ENCODE data around the gene PRELID3B. TPM values are rescaled to one million over a fixed set of nuclear protein-coding genes. Genes with fewer than 3 reads are reported as not detected.

The PRELID3B gene
- total RNA-seq, 1 experiment from 2014 or later = 127 TPM

DNA sequence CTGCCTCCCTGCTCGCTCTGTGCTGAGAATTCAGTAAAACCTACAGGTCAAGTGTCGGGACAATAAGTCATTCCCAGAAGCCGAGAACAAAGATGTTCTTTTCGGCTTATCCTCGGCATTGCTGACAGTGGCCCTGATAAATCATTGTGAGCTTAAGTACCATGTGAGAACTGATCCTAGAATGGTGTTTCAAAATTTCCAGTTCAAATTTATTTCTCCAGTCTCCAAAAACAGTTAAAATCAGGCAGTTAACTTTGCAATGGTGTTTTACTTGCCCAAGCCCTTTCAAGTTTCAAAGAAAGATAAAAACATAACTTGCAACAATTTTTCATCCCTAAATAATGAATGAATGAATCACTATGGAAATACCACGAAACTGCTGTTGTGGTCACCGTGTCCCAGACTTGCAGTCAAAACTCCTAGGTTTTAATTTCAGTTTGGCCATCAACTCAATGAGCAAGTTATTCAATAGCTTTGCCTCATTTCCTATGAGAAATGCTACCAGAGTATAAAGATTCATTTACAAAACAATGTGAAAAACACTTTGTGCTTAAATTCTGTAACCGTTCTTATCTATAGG, 14.8 kb downstream of the PRELID3B start:
- Histone ChIP-seq H3K27me3 (replicated peaks) (no peaks in the 10 kb centered on the region), H3K4me1 (replicated peaks) (peaks cover 38% of the 10 kb centered on the region), H3K27ac (no peak overlapping the region), H3K9me3 (replicated peaks) (no peaks in the 10 kb centered on the region), H3K4me3 (no peak overlapping the region), H3K36me3 (peaks cover 90% of the 10 kb centered on the region)
- DNase-seq (ENCODE audit: low read depth in 1 of 2, low spot score in 2 of 2) = no peak

DNA sequence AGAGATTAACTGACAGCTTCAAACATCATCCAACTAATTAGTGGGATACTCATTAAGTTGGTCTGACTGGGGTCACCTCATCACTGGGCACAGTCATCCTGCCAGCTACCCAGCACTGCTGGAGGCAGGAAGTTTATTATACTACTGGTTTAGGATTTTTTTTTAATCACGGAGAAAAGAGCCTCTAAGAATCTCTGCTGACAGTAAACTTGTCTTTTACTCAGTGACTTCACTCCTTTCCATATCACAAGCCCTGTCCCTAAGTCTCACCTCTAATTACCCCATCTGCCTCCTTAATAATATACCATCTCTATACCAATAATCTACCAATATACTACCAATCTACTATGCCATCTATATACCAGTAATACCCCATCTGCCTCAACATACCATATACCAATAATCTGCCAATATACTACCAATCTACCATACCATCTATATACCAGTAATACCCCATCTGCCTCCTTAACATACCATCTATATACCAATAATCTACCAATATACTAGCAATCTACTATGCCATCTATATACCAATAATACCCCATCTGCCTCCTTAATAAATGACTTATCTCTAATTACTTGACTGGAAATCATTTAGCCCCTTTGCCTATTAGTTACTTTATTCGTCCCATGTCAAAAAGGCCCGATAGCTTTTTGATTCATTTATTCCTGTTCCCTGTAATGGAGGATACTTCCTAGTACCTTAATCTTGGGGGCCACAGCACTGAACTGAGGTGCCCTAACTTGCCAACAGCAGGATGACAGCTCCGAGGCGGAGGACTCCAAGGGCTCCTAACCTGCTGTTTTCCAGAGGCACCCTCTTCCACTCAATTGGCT, 15.5 kb downstream of the PRELID3B start:
- no peak for DNase-seq (ENCODE audit: low read depth in 1 of 2, low spot score in 2 of 2)
- Histone ChIP-seq H3K36me3 (peaks cover 95% of the 10 kb centered on the region), H3K4me1 (replicated peaks) (peaks cover 34% of the 10 kb centered on the region), H3K27ac (no peak overlapping the region), H3K4me3 (no peak overlapping the region), H3K27me3 (replicated peaks) (no peaks in the 10 kb centered on the region), H3K9me3 (replicated peaks) (no peaks in the 10 kb centered on the region)

DNA sequence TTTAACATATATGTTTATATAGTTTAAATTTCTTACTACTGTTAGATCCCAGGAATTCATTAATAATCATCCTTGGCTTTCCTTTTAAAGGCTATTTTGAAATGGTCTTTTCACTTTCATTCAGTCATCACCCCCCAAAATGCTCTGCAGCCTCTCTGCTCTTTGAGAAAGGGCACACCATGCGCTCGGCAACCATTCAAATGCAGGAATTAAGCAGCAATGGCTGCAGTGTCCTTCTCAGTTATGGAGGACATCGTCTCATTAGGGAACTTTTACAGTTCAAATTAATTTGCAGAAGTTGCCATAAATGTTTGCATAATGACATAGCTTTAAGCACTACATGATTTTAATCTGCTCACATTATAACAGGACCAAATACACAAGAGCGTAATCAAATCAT, 17.1 kb downstream of the PRELID3B start:
- H3K36me3 ChIP-seq = peaks cover 86% of the 10 kb centered on the region
- no peak overlapping the region for H3K27ac ChIP-seq
- no peaks in the 10 kb centered on the region for H3K9me3 ChIP-seq (replicated peaks)
- DNase-seq (ENCODE audit: low read depth in 1 of 2, low spot score in 2 of 2) = no peak
- no peak overlapping the region for H3K4me3 ChIP-seq
- peaks cover 26% of the 10 kb centered on the region for H3K4me1 ChIP-seq (replicated peaks)
- H3K27me3 ChIP-seq (replicated peaks) = no peaks in the 10 kb centered on the region

DNA sequence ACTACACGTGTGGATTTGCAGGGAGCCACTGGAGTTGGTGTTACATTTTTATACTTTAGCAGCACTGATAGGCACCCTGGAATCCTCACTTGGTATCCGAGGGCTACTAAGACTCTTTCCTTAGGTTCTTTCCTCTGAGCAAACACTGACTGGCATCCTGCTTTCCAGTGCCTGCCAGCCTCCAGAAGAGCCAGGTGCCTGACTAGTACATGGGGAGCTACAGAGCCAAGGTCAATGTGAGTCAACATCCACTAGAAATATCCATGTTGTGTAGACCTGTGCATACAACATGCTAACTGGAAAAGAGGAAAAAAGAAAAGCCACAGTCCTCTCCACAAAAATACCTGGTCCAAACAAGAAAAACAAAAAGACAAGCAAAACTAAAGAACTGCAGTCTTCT, 17.5 kb downstream of the PRELID3B start:
- H3K4me1 ChIP-seq (replicated peaks) = peaks cover 23% of the 10 kb centered on the region
- H3K27ac ChIP-seq = no peak overlapping the region
- H3K4me3 ChIP-seq = no peak overlapping the region
- H3K36me3 ChIP-seq = peaks cover 81% of the 10 kb centered on the region
- no peaks in the 10 kb centered on the region for H3K27me3 ChIP-seq (replicated peaks)
- H3K9me3 ChIP-seq (replicated peaks) = no peaks in the 10 kb centered on the region
- no peak for DNase-seq (ENCODE audit: low read depth in 1 of 2, low spot score in 2 of 2)

DNA sequence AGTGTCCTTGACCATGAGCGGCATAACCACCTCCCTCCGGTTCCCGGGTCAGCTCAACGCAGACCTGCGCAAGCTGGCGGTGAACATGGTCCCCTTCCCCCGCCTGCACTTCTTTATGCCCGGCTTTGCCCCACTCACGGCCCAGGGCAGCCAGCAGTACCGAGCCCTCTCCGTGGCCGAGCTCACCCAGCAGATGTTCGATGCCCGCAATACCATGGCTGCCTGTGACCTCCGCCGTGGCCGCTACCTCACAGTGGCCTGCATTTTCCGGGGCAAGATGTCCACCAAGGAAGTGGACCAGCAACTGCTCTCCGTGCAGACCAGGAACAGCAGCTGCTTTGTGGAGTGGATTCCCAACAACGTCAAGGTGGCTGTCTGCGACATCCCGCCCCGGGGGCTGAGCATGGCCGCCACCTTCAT, 18.5 kb downstream of the PRELID3B start:
- H3K9me3 ChIP-seq (replicated peaks) = no peaks in the 10 kb centered on the region
- peaks cover 73% of the 10 kb centered on the region for H3K36me3 ChIP-seq
- peaks cover 15% of the 10 kb centered on the region for H3K4me1 ChIP-seq (replicated peaks)
- DNase-seq (ENCODE audit: low read depth in 1 of 2, low spot score in 2 of 2) = no peak
- H3K4me3 ChIP-seq = no peak overlapping the region
- no peak overlapping the region for H3K27ac ChIP-seq
- H3K27me3 ChIP-seq (replicated peaks) = no peaks in the 10 kb centered on the region

DNA sequence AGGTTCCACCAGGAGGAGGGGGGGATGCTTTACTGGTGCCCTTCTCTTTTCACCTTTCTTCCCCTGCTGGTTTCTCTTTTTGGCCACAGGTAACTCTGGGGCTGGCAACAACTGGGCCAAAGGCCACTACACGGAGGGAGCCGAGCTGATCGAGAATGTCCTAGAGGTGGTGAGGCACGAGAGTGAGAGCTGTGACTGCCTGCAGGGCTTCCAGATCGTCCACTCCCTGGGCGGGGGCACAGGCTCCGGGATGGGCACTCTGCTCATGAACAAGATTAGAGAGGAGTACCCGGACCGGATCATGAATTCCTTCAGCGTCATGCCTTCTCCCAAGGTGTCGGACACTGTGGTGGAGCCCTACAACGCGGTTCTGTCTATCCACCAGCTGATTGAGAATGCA, 19.0 kb downstream of the PRELID3B start:
- peaks cover 69% of the 10 kb centered on the region for H3K36me3 ChIP-seq
- no peak overlapping the region for H3K27ac ChIP-seq
- no peaks in the 10 kb centered on the region for H3K9me3 ChIP-seq (replicated peaks)

DNA sequence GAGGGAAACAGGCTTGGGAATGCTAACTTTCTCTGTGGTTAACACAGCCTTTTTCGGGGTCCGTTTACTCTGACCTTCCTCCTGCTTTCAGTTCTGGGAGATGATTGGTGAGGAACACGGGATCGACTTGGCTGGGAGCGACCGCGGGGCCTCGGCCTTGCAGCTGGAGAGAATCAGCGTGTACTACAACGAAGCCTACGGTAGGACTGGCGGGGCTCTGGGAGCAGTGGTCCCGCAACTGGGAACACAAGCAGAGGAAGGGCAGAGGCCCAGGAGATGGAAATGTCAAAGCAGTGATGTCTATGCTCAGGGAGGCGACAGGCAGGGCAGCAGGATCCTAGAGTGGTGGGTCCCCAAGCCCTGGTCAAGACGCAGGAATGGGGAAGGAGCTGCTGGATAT, 19.8 kb downstream of the PRELID3B start:
- H3K27ac ChIP-seq = no peak overlapping the region
- no peak for DNase-seq (ENCODE audit: low read depth in 1 of 2, low spot score in 2 of 2)
- H3K4me3 ChIP-seq = no peak overlapping the region
- H3K4me1 ChIP-seq (replicated peaks) = peaks cover 1% of the 10 kb centered on the region
- peaks cover 60% of the 10 kb centered on the region for H3K36me3 ChIP-seq
- H3K9me3 ChIP-seq (replicated peaks) = no peaks in the 10 kb centered on the region
- no peaks in the 10 kb centered on the region for H3K27me3 ChIP-seq (replicated peaks)

More for the DNA sequence above, 19.0 kb downstream of the PRELID3B start:
- Histone ChIP-seq H3K4me3 (no peak overlapping the region), H3K27me3 (replicated peaks) (no peaks in the 10 kb centered on the region), H3K4me1 (replicated peaks) (peaks cover 10% of the 10 kb centered on the region)
- no peak for DNase-seq (ENCODE audit: low read depth in 1 of 2, low spot score in 2 of 2)

DNA sequence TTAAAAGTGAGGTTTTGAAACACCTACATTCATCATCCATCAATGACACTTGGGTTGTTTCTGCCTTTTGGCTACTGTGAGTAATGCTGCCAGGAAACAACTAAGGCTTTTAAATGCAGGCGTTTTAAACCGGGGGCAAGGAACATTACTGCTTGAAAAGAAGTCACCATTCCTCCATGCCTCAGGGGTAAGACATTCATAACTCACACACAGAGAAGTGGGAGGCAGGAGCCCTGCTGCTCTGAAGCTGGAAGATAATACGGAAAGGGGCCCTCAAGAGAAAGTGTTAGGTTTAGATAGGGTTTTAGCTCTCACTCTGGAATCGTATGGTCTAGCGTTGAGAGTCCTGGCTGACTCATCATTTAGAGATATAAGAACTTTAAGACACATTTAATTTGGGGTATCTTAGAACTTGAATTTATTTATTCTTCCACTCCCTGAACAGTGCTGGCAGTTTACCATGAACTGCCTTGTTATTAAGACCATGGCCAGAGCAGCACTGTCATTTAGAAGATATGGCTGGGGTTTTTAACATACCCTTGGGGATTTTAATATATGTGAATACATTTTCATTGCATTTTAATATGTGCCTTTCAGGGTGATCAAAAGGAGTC, 21.5 kb downstream of the PRELID3B start:
- Histone ChIP-seq H3K9me3 (replicated peaks) (no peaks in the 10 kb centered on the region), H3K4me3 (no peak overlapping the region), H3K4me1 (replicated peaks) (peaks cover 13% of the 10 kb centered on the region), H3K27me3 (replicated peaks) (no peaks in the 10 kb centered on the region), H3K36me3 (peaks cover 43% of the 10 kb centered on the region), H3K27ac (no peak overlapping the region)
- no peak for DNase-seq (ENCODE audit: low read depth in 1 of 2, low spot score in 2 of 2)

DNA sequence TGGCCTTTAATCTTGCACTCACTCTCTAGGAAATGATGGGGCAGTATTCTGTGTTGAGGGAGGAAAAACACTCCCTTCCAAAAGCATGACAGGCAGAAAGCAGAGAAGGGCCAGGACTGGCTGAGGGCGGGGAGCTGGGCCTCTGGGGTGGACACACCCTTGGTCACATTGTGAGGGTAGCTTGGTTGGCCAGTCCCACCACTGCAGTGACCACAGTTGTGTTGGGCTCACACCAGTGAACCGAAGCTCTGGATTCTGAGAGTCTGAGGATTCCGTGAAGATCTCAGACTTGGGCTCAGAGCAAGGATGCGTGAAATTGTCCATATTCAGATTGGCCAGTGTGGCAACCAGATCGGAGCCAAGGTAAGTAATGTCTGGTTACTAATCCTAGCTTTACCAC, 23.4 kb downstream of the PRELID3B start, which contains the start of gene TUBB1:
TUBB1 (plus strand) TSS at position 213 of the 400 bp plus-strand sequence; CDS start at position 307, 94 bp downstream.
- DNase-seq (ENCODE audit: low read depth in 1 of 2, low spot score in 2 of 2) = no peak
- Histone ChIP-seq H3K4me3 (no peak within 1 kb of the TSS), H3K4me1 (replicated peaks) (peaks cover 22% of the 10 kb centered on the region), H3K27me3 (replicated peaks) (no peaks in the 10 kb centered on the region), H3K27ac (no peak within 1 kb of the TSS), H3K36me3 (peaks cover 25% of the 10 kb centered on the region), H3K9me3 (replicated peaks) (no peaks in the 10 kb centered on the region)

DNA sequence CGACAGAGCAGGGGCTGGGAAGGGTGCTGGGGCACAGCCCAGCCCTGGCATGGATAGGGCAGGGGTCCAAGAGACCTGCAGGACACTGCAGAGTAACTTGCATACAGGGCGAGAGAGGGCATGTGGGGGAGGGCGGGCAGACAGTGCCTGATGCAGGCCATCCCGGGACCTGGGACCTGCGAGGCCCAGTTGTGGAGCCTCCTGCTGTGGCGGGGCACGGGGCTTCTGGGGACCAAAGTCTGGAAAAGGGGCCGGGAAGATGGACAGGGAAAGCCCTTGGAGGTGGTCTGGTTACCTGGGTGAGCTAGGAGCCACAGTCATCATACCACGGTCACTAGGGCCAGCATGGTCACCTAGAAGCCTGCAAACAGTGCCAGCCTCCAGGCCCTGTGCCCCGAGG, 23.8 kb downstream of the PRELID3B start:
- Histone ChIP-seq H3K27ac (no peak overlapping the region), H3K27me3 (replicated peaks) (no peaks in the 10 kb centered on the region), H3K9me3 (replicated peaks) (no peaks in the 10 kb centered on the region), H3K4me3 (no peak overlapping the region), H3K36me3 (peaks cover 21% of the 10 kb centered on the region), H3K4me1 (replicated peaks) (peaks cover 26% of the 10 kb centered on the region)
- DNase-seq (ENCODE audit: low read depth in 1 of 2, low spot score in 2 of 2) = no peak

DNA sequence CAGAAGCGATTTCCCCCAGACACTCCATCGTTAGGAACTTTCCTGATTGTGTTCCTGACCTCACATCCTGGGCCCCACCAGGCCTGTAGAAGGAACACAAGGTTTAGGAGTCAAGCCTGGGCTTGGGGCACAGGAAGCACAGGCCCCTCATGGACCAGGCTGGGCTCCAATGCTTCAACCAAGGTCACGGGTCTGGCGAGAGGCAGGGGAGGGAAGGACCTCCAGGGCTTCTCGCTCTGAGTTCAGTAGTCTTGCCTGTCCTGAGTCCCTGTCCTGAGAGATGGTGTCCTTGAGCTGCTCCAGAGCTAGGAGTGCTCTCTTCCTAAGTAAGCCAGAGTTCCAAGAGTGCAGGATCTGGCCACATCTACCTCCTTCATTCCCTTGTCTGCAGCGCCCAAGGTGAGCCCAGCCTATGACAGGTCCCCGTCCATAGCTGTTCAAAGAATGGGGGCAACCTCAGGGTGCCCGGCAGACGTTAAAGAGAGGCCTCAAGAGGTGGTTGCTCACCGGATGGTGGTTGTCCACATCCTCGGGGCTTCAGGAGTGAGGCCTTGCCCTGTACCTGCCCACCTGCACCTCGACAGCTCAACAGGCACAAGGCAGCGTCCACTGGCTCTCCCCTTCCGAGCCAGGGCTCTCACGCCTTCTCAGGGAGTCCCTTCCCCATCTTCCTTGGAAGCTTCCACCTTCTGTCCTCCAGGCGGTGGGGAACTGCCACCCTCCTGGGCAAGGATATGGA, 24.9 kb downstream of the PRELID3B start:
- Histone ChIP-seq H3K27me3 (replicated peaks) (no peaks in the 10 kb centered on the region), H3K27ac (no peak overlapping the region), H3K36me3 (peaks cover 9% of the 10 kb centered on the region), H3K9me3 (replicated peaks) (no peaks in the 10 kb centered on the region), H3K4me1 (replicated peaks) (peaks cover 35% of the 10 kb centered on the region), H3K4me3 (no peak overlapping the region)
- DNase-seq (ENCODE audit: low read depth in 1 of 2, low spot score in 2 of 2) = no peak

DNA sequence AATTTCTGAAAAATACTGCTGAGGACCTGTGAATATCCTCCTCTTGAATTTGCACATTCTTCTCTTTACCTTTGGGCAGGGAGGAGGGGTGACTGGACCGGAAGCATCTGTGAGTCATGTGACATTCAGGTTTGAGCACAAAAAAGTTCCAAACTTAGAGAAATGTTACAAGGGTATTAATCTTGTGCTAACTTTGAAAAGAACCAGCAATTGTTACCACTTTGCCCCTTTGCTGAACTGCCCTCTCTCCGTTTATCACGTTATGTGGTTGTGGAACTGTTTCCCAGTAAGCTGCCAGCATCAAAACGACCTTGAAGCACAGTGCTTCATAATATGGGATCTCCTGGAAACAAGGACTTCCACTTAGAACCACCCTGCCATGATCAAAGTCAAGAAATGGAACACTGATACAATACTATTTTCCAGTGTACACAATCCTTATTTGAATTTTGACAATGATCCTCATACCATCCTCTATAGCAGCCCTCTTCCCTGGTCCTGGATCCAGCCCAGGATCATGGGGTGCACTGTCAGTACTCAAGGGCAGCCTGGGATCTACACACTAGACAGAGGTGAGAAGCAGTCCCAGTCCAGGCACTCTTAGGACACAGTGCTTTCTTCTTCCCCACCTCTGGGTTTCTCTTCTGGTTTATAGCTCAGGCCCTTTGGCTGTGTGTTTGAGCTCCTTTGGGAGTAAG, 25.6 kb downstream of the PRELID3B start:
- peaks cover 6% of the 10 kb centered on the region for H3K36me3 ChIP-seq
- DNase-seq (ENCODE audit: low read depth in 1 of 2, low spot score in 2 of 2) = no peak
- no peaks in the 10 kb centered on the region for H3K9me3 ChIP-seq (replicated peaks)
- H3K27me3 ChIP-seq (replicated peaks) = no peaks in the 10 kb centered on the region
- peaks cover 42% of the 10 kb centered on the region for H3K4me1 ChIP-seq (replicated peaks)
- H3K27ac ChIP-seq = peak overlapping the region; percentile 19; the same call in 1 of the 2 replicates
- no peak overlapping the region for H3K4me3 ChIP-seq

Measured in SJSA1 (cell line).